ENCODE measurements around the gene SLC19A2.
A peak's percentile ranks its signal among the peaks of the same experiment; 100 is the strongest.
"Not testable (repeated sequence)": the region's sequence is repeated elsewhere in the genome, so short reads cannot be mapped to it uniquely, and the experiment has no call there.

Gene SLC19A2, protein sequence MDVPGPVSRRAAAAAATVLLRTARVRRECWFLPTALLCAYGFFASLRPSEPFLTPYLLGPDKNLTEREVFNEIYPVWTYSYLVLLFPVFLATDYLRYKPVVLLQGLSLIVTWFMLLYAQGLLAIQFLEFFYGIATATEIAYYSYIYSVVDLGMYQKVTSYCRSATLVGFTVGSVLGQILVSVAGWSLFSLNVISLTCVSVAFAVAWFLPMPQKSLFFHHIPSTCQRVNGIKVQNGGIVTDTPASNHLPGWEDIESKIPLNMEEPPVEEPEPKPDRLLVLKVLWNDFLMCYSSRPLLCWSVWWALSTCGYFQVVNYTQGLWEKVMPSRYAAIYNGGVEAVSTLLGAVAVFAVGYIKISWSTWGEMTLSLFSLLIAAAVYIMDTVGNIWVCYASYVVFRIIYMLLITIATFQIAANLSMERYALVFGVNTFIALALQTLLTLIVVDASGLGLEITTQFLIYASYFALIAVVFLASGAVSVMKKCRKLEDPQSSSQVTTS

GRCh38 chr1:169485431-169486280 lies at the start of gene SLC19A2:
Gene SLC19A2 (minus strand): TSS chr1:169485944. CDS start chr1:169485766, 178 bp downstream.
- peak; percentile 99 to 100 for DNase-seq

DNA sequence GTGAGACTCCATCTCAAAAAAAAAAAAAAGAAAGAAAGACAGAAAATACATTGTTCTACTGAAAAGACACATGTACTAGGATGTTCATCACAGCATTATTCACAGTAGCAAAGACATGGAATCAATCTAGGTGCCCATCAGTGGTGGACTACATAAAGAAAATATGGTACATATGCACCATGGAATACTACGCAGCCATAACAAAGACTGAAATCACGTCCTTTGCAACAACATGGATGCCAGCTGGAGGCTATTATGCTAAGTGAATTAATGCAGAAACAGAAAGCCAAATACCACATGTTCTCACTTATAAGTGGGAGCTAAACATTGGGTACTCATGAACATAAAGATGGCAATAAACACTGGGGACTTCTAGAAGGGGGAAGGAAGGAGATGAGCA lies 48.9 kb upstream of the SLC19A2 start:
- no peak for DNase-seq

DNA sequence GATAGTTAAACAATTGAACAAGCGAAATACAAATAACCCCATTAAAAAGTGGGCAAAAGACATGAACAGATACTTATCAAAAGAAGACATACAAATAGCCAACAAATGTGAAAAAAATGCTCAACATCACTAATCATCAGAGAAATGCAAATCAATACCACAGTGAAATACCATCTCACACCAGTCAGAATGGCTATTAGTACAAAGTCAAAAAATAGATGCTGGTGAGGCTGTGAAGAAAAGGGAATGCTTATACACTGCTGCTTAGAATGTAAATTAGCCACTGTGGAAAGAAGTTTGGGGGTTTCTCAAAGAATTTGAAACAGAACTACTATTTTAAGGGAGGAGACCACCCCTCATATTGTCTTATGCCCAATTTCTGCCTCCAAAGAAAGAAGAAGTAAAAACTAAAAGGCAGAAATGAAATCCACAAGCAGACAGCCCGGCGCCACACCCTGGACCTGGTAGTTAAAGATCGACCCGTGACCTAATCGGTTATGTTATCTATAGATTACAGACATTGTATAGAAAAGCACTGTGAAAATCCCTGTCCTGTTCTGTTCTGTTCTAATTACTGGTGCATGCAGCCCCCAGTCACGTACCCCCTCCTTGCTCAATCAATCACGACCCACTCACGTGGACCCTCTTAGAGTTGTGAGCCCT lies 47.9 kb upstream of the SLC19A2 start:
- DNase-seq: not testable (repeated sequence)

DNA sequence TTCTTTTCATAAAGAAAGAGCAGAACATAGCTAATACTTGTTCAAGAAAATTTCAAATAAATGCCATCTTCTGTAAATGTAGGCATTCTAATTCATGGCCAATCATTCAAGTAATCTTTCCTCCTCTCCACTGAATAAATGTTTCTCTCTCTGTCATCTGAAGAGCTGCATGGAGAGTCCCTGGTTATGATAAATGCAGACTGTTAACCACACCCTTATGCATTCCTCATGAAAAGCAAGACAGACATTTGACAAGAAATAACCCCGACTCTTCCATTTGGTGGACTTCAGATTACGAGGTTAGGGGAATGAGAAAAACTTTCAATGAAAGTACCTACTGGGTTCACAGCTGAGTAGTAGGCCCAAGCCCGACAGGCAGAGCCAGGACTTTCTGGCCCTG lies 44.7 kb upstream of the SLC19A2 start:
- DNase-seq: no peak

DNA sequence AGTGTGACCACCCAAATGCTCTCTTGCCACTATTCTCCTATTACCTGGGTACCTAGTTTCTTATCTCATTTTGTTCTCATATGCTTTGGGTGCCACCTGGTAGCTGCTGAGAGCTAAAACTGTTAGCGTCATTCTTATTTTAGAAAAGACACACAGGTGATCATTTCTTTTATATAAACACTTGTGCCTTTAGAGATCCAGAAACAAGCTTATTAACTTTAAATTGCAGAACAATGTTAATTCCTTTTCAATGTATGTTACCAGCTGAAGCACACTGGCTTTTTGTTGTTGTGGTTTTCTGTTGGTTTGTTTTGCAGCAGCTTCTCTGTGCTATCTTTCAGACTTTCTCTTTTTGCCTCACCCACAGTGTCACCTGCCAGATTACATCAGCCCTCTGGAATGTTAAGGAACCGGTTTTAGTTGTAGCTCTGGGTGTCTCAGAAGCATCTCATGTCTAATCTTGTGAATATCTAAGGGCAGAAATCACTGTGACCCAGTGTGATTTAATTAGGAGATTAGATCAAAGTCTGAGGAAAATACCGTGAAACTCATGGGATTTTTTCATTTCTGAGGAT lies 43.4 kb upstream of the SLC19A2 start:
- DNase-seq: no peak

DNA sequence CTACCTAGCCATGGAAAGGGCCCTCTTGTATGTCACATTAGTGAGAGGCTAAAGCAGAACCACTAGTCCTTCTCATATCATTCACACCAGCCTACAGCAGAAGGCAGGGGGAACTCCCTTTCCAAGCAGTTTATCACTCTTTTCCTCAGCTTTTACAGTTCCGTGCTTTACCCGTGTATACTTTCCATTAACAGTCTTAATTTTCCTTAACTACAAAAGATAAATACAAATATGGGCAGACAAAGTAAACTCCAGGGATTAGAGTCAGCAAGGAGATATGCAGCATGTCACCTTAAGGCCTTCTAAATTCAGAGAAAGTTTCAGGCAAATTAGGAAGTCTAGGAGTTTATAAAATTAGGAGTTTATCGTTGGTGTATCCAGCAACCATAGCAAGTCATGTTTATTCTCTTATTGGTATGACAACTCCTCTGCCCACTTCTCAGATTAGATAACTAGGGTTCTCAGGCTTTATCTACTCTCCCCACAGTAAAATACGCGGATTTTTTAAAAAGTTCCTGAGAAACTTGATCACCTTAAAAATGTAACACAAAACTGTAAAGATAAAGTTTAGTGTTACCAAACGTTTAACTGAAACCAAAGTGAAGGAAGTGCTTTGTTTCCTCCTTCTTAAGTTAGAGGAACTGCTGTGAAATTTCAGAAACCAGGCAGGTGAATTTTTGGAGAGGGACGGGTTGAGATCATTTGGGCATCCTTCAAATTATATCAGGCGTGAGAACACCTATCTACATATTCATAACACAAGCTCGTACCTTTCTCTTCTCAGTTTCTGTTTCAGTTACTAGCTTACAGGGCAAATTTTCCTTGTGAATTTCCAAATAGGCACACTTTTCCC lies 42.7 kb upstream of the SLC19A2 start:
- no peak for DNase-seq

- no peak for DNase-seq
These were observed 41.9 kb upstream of the SLC19A2 start for GRCh38 chr1:169527451-169528214.

GRCh38 chr1:169527001-169527400 lies 41.3 kb upstream of the SLC19A2 start:
- no peak for DNase-seq

- no peak for DNase-seq
These were observed 40.5 kb upstream of the SLC19A2 start for GRCh38 chr1:169526120-169526832.

DNA sequence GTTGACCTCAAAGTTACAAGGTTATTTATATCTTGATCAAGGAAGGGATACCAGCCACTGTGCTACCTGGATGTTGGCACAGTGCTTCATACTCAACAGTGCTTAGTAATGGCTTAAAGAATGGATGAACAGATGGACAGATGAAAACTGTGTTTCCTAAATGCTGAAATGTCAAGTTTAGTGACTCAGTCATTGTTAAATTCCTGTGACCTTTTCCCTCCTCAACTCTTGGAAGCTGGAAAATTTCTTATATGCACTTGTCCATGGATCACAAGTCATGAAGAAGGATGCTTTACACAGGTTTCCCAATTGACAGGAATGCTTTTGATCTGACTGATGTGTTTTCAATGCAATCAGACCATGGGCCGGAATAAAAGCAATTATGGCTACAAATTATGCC lies 39.6 kb upstream of the SLC19A2 start:
- DNase-seq: no peak

DNA sequence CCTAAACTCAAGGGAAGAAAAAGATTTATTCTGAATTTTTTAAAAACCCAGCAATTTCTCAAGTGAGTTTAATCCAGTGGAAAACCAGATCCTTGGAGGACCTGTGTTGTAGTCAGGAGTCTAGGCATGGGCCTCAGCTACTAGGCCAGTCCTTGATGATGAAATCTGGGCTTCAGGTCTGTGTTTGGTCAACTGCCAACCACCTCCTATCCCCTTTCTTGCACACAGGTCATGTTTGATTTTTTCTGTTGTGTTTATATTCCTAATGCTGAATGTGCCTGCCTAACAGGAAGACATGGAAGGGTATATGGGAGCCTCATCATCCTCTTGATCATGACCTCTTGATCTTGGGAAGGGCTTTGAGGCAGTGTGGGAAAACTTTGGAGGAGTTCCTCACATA lies 38.2 kb upstream of the SLC19A2 start:
- no peak for DNase-seq

DNA sequence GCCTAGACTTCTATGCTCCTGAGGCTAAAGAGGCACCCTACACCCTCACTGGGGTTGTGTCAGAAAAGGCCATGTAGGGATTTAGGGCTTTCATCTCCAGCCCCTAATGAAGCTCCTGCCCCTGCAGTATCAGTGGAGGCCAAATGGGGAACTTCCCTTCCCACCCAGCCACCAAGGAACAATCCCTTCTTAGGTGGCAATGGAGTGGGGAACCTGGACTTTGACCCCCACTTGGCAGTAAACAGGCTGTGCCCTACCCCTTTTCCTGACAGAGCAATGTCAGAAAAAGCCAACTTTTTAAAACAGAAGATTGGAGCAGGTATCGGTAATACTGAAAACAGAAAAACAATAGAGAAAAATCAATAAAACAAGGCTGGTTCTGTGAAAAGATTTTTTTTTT lies 35.5 kb upstream of the SLC19A2 start:
- no peak for DNase-seq

DNA sequence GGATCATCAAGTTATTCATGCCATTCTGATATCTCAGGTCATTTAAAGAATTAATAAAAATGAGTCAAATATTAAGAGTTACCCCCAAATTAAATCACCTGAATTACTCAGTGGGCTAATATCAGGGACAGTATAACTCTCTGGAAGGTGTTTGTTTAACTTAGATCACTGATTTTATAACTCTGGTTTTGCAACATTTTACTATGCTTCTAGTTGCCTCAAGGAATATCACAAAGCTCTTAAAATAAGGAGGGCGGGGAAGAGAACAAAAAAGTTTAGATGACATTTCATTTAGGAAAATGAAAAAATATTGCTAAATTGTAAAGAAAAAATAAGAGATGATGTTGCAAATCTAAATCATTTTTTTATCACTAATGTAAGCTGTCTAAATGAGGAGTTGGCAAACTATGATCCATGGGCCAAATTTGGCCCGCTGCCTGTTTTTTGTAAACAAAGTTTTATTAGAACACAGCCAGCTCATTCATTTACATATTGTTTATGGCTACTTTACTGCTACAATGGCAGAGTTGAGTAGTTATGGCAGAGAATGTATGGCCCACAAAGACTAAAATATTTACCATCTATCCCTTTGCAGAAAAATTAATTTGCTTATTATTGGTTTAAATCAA lies 31.9 kb upstream of the SLC19A2 start:
- no peak for DNase-seq

GRCh38 chr1:169515641-169516040 lies 29.9 kb upstream of the SLC19A2 start:
- no peak for DNase-seq

DNA sequence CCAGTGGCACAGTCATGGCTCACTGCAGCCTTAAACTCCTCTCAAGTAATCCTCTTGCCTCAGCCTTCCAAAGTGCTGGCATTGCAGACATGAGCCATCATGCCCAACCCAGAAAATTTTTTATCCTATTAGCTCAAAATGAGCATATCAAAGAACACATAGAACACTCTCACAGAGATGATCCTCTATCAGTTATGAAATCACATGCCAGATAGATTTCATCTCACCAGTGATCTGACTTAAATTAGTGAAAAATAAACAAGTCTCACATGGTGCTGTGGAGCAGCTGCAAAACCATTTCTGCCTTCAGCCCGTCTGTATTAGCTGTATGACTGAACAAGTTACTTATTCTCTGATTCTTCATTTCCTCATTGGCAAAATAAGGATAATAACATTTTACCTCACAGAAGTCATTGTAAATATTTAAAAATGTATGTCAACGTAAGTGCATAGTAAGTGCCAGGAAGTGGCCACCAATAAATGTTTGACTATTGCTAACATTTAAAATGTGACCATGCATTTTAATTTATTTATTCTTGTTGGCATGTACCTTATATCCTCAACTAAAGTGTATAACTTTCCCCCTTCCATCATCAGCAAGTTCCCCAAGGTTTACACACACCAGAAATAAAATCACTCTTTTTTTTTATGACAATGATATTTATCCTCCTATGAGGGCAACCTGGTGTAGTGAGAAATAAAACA lies 29.0 kb upstream of the SLC19A2 start:
- no peak for DNase-seq

DNA sequence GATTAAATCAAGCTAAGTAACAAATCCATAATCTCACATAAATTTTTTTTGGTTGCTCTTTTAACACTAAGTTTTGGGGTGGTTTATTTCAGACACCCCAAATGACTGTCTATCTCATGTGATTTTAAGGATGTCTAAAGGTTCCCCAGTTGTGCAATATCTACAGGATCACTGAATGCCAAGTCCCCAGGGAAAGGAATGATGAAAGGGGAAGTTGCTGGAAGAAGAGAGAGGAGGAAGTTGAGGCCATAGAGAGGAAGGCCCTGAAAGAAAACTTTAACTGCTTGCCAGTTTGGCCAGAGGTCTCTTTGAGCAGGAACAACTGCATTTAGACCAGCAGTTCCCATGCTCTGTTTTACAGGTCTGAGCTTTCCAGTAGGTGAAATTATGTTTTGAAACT lies 27.5 kb upstream of the SLC19A2 start:
- DNase-seq: no peak

DNA sequence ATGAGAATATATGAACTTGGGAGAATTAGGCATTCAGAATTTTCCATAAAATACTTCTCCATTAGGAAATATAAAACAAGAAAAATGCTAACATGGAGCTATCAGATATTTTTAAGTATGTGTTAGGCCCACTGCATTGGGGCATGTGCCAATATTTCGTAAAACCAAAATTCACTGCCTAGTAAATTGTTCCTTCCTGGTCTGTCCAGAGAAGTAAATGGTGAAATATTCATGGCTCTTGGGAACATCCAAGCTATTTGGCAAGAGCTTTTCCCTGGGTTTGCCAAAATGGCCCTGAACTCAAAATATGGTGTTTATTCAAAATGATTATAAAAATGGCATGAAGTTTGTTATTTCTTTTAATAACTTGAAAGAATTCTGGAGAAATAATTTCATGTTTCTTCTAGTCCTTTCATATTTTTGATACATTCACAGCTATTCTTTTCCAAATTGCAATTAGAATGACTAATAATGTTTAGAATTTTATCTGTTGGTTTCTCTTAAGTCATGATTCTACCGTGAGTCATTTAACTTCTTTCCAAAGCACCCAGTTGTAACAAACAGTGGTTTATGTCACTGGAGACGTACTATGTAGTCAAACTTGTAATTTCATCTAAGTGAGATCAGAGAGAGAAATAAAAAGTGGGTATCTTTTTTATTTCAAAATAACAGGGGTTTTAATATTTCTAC lies 25.7 kb upstream of the SLC19A2 start:
- peak; percentile 60 for DNase-seq

DNA sequence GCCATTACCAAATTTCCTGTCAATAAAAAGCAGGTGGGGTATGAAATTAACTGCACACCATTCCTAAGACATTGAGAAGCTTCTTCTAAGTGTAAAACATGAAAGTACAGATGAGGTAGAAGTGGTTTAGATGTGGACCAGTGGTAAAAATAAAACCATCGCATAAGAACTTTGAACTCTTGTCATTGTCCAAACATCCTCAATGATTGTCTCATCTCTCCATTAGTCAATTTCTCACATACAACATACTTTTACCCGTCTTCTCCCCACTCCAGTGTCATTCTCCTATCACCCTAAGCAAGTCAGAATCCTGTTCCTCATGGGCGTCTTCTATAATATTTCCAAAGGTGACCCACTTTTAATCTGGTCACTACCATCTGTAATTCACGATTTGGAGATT lies 24.3 kb upstream of the SLC19A2 start:
- DNase-seq: no peak

DNA sequence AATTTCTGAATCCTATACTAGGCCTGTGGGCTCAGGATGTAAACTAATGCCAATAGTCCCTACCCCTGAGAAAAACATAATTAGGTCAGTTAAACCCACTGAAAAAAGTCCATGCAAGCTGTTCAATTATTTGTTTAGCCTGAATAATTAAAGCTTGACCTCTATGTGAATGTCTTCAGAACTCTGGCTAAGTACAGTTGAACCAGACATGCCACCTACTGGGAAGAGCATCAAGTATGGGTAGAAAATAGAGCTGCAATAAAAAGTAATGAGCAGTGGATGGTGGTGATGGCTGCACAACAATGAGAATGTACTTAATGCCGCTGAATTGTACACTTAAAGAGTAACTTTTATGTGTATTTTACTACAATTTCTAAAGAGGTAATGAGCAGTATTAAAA lies 23.6 kb upstream of the SLC19A2 start:
- peak in 1 of 2 experiments; percentile 56 for DNase-seq
